Measurements from ENCODE around the gene LAMTOR2.
A peak's percentile ranks its signal among the peaks of the same experiment; 100 is the strongest.

LAMTOR2 gene

GRCh38 chr1:156052862-156053767 lies 1.5 kb upstream of the LAMTOR2 start:
- peak overlapping the region; percentile 87 to 98 for H3K4me3 ChIP-seq (ENCODE audit: low read depth in 1 of 2, low read length in 1 of 2)
- TF ChIP-seq CTCF (IDR thresholded peaks at IDR 0.05) = no peak
- no peaks in the 10 kb centered on the region for H3K27me3 ChIP-seq
- peak overlapping the region; percentile 85 for H3K27ac ChIP-seq
- peaks cover 22 to 31% of the 10 kb centered on the region in 2 experiments for H3K4me1 ChIP-seq (ENCODE audit: control insufficient read depth in 1 of 2, insufficient read depth in 1 of 2, low read depth in 1 of 2, low read length in 1 of 2)
- no peaks in the 10 kb centered on the region for H3K9me3 ChIP-seq
- H3K36me3 ChIP-seq = peaks cover 8% of the 10 kb centered on the region

- no peaks in the 10 kb centered on the region for H3K27me3 ChIP-seq
- no peaks in the 10 kb centered on the region for H3K9me3 ChIP-seq
- H3K4me3 ChIP-seq (ENCODE audit: low read depth in 1 of 2, low read length in 1 of 2) = peak within 1 kb of the TSS; percentile 87 to 98
- peak; percentile 72 for TF ChIP-seq CTCF (IDR thresholded peaks at IDR 0.05)
- H3K36me3 ChIP-seq = peaks cover 15% of the 10 kb centered on the region
- peak within 1 kb of the TSS; percentile 85 for H3K27ac ChIP-seq
- H3K4me1 ChIP-seq (ENCODE audit: control insufficient read depth in 1 of 2, insufficient read depth in 1 of 2, low read depth in 1 of 2, low read length in 1 of 2) = peaks cover 22 to 31% of the 10 kb centered on the region in 2 experiments
Observed at GRCh38 chr1:156053768-156054499, 648 bp upstream of the LAMTOR2 start, which contains the start of gene UBQLN4. UBQLN4 (minus strand) TSS chr1:156053798; CDS start chr1:156053701, 97 bp downstream.

DNA sequence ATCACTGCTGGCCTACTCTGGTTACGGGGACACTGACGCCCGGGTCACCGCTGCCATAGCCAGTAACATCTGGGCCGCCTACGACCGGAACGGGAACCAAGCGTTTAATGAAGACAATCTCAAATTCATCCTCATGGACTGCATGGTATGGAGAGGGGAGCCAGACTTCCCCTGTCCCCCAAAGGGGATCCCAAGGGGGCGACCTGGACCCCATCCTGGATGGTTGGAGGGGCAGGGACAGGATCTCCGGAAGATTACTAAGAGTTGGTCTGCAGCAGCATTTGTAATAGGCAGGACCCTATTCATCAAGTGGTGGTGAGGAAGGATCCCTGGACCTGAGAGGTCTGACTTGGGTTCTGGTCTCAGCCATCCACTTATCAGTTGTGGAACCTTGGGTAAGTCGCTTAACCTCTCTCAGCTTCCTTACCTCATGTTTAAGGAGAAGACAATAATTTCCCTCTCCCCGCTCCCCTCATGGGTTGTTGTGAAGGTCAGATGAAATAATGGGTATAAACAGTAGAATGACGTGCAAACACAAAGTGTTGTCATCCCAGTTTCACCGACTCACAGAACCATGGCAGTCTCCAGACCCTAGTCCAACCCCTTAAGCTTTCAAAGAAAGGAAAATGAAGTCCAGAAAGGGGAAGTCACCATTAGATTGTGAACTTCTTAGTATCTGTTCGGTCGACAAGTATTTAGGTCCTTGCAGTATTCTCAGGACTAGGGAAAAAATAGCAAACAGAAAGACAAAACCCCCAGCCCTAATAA lies 883 bp downstream of the LAMTOR2 start:
- H3K4me1 ChIP-seq (ENCODE audit: control insufficient read depth in 1 of 2, insufficient read depth in 1 of 2, low read depth in 1 of 2, low read length in 1 of 2) = peaks cover 22 to 31% of the 10 kb centered on the region in 2 experiments
- no peaks in the 10 kb centered on the region for H3K27me3 ChIP-seq
- TF ChIP-seq CTCF (IDR thresholded peaks at IDR 0.05) = no peak
- H3K36me3 ChIP-seq = peaks cover 15% of the 10 kb centered on the region
- no peaks in the 10 kb centered on the region for H3K9me3 ChIP-seq
- peak overlapping the region; percentile 85 for H3K27ac ChIP-seq
- H3K4me3 ChIP-seq (ENCODE audit: low read depth in 1 of 2, low read length in 1 of 2) = peak overlapping the region; percentile 87 to 98

- no peak overlapping the region for H3K4me3 ChIP-seq (ENCODE audit: low read depth in 1 of 2, low read length in 1 of 2)
- TF ChIP-seq CTCF (IDR thresholded peaks at IDR 0.05) = no peak
- no peak overlapping the region for H3K27ac ChIP-seq
- peaks cover 22 to 31% of the 10 kb centered on the region in 2 experiments for H3K4me1 ChIP-seq (ENCODE audit: control insufficient read depth in 1 of 2, insufficient read depth in 1 of 2, low read depth in 1 of 2, low read length in 1 of 2)
- H3K36me3 ChIP-seq = peaks cover 15% of the 10 kb centered on the region
- H3K27me3 ChIP-seq = no peaks in the 10 kb centered on the region
- H3K9me3 ChIP-seq = no peaks in the 10 kb centered on the region
Observed at GRCh38 chr1:156056326-156056849, 1.8 kb downstream of the LAMTOR2 start.

Data from neutrophil (primary cell).